Right lung (tissue), 5 donors: ENCODE measurements around the gene GPC6. TPM values are rescaled to one million over a fixed set of nuclear protein-coding genes. Genes with fewer than 3 reads are reported as not detected.

Experiments used
- DNase-seq, 2 donors: peaks; one replicate each; pipeline ENCODE4 v3.0.0-alpha.2; 2013
- polyA plus RNA-seq, 5 donors: library from polyadenylated mRNA; unstranded; fragments of 120-200 nt; gene quantifications; one replicate each; pipeline versions ENCODE4 v1.2.1 to v1.2.3, GENCODE V29; 2013; ENCODE audit warnings: inconsistent platforms in 1 of 5, low replicate concordance in 1 of 5; ENCODE audit not compliant: insufficient read length in 5 of 5, insufficient read depth in 1 of 5

The GPC6 gene
- polyA plus RNA-seq, 5 donors, result 13.5 to 27.1 (median 21.9) TPM

- peak; percentile 47 to 55 for DNase-seq
Measured at GRCh38 chr13:94157705-94158218, 931.2 kb downstream of the GPC6 start.

GRCh38 chr13:94160875-94161274 lies 934.3 kb downstream of the GPC6 start:
- no peak for DNase-seq

GRCh38 chr13:94162289-94162688 lies 935.7 kb downstream of the GPC6 start:
- no peak for DNase-seq

- DNase-seq, result no peak
Measured at GRCh38 chr13:94163535-94163934, 936.9 kb downstream of the GPC6 start.

- no peak for DNase-seq
Measured at GRCh38 chr13:94168783-94169453, 942.3 kb downstream of the GPC6 start.

GRCh38 chr13:94169454-94170144 lies 943.0 kb downstream of the GPC6 start:
- no peak for DNase-seq

- no peak for DNase-seq
Measured at GRCh38 chr13:94170145-94170571, 943.6 kb downstream of the GPC6 start.

- DNase-seq, result peak; percentile 73 to 75
Measured at GRCh38 chr13:94172416-94172815, 945.8 kb downstream of the GPC6 start.

GRCh38 chr13:94173312-94173854 lies 946.8 kb downstream of the GPC6 start:
- no peak for DNase-seq

GRCh38 chr13:94174009-94174408 lies 947.4 kb downstream of the GPC6 start:
- DNase-seq, result no peak

GRCh38 chr13:94175076-94175475 lies 948.5 kb downstream of the GPC6 start:
- no peak for DNase-seq

GRCh38 chr13:94176561-94176960 lies 950.0 kb downstream of the GPC6 start:
- no peak for DNase-seq

- DNase-seq, result no peak
Measured at GRCh38 chr13:94177041-94177440, 950.4 kb downstream of the GPC6 start.

- no peak for DNase-seq
Measured at GRCh38 chr13:94178625-94179244, 952.1 kb downstream of the GPC6 start.

GRCh38 chr13:94181461-94182107 lies 955.0 kb downstream of the GPC6 start:
- DNase-seq, result no peak

- DNase-seq, result no peak
Measured at GRCh38 chr13:94182185-94182761, 955.7 kb downstream of the GPC6 start.

- no peak for DNase-seq
Measured at GRCh38 chr13:94186470-94186869, 959.9 kb downstream of the GPC6 start.

GRCh38 chr13:94188201-94188854 lies 961.7 kb downstream of the GPC6 start:
- DNase-seq, result no peak

GRCh38 chr13:94192431-94192975 lies 965.9 kb downstream of the GPC6 start:
- DNase-seq, result no peak

GRCh38 chr13:94195715-94196114 lies 969.1 kb downstream of the GPC6 start:
- no peak for DNase-seq

GRCh38 chr13:94196413-94196812 lies 969.8 kb downstream of the GPC6 start:
- no peak for DNase-seq
